Left lung (tissue), 10 donors: ENCODE results near the gene DCAF15. TPM values are rescaled to one million over a fixed set of nuclear protein-coding genes. Genes with fewer than 3 reads are reported as not detected.

Experiments
- ATAC-seq: fragments of 200-7000 bp; cut with Tn5 transposase; one replicate; pipeline ENCODE4 v1.9.1; 2020; ENCODE audit warnings: moderate library complexity
- DNase-seq, 4 donors: peaks; one replicate each; pipeline ENCODE4 v3.0.0-alpha.2; 2013 to 2020
- H3K27ac ChIP-seq, 2 donors: fragments of 200-600 bp; sonication (generic) in 1 of 2; one replicate each; pipeline versions ENCODE4 v1.5.0 to v1.8.0; 2020 to 2021
- H3K27me3 ChIP-seq, 2 donors: fragments of 200-600 bp; sonication (generic) in 1 of 2; one replicate each; pipeline versions ENCODE4 v1.5.0 to v1.8.0; 2020 to 2021
- H3K36me3 ChIP-seq, 2 donors: fragments of 200-600 bp; sonication (generic) in 1 of 2; one replicate each; pipeline versions ENCODE4 v1.5.0 to v1.8.0; 2020 to 2021
- H3K4me1 ChIP-seq, 2 donors: fragments of 200-600 bp; one replicate each; pipeline ENCODE4 v1.8.0; 2021
- H3K4me3 ChIP-seq, 2 donors: fragments of 200-600 bp; sonication (generic) in 1 of 2; one replicate each; pipeline versions ENCODE4 v1.5.0 to v1.8.0; 2020 to 2021; ENCODE audit warnings: mild to moderate bottlenecking in 1 of 2
- H3K9me3 ChIP-seq, 2 donors: fragments of 200-600 bp; sonication (generic) in 1 of 2; one replicate each; pipeline versions ENCODE4 v1.5.0 to v1.8.0; 2020 to 2021
- intact Hi-C, 2 donors: fragments of 100-400 bp; cut with DNase I; formaldehyde crosslinking; loops; one replicate each; pipeline versions ENCODE4 v1.11.2 to v1.14.2; 2022
- polyA plus RNA-seq, 6 donors: library from polyadenylated mRNA; unstranded; fragments of 120-200 nt; gene quantifications; one replicate each; pipeline ENCODE4 v1.2.1, GENCODE V29; 2013; ENCODE audit not compliant: insufficient read length in 6 of 6
- total RNA-seq, 2 donors: library from RNA; stranded (reverse); fragmentation: NEBNext Ultra II Directional; extraction: Animal tissue kit (Norgen Biotek cat#: 25700); gene quantifications; one replicate each; pipeline ENCODE4 v1.2.1, GENCODE V29; 2021
- TF ChIP-seq, protein P1 (sequence below), 2 donors: fragments of 200-600 bp; sonication (generic) in 1 of 2; IDR thresholded peaks; one replicate each; pipeline versions ENCODE4 v1.5.0 to v1.8.0; 2021; ENCODE audit warnings: antibody characterized with exemption in 2 of 2
- donor health status: DM: no; HTN: yes; CAD: no.
- donor health status: DM: no; HTN: no; CAD: no.

DCAF15 gene
- total and polyA plus RNA-seq, 8 donors: 20.2 to 33.7 (median 29.3) TPM

DNA sequence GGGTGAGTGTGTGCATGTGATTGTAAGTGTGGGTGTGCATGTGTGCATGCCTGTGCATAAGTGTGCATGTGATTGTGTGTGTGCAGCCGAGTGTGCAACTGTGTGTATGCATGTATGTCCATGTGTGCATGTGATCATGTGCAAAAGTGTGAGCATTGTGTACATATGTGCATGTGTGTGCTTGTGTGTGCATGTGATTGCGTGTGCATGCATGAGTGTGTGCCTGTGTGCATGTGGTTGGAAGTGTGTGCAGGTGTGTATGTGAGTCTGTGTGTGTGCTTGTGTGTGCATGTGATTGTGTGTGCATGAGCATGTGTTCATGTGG lies 17.6 kb upstream of the DCAF15 start:
- no peak for ATAC-seq
- H3K27ac ChIP-seq: no peak overlapping the region
- DNase-seq: no peak
- H3K4me1 ChIP-seq: peaks cover 0 to 6% of the 10 kb centered on the region in 2 donors
- TF ChIP-seq, protein P1, sequence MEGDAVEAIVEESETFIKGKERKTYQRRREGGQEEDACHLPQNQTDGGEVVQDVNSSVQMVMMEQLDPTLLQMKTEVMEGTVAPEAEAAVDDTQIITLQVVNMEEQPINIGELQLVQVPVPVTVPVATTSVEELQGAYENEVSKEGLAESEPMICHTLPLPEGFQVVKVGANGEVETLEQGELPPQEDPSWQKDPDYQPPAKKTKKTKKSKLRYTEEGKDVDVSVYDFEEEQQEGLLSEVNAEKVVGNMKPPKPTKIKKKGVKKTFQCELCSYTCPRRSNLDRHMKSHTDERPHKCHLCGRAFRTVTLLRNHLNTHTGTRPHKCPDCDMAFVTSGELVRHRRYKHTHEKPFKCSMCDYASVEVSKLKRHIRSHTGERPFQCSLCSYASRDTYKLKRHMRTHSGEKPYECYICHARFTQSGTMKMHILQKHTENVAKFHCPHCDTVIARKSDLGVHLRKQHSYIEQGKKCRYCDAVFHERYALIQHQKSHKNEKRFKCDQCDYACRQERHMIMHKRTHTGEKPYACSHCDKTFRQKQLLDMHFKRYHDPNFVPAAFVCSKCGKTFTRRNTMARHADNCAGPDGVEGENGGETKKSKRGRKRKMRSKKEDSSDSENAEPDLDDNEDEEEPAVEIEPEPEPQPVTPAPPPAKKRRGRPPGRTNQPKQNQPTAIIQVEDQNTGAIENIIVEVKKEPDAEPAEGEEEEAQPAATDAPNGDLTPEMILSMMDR (IDR thresholded peaks at IDR 0.05): no peak
- peaks cover 0 to 20% of the 10 kb centered on the region in 2 donors for H3K36me3 ChIP-seq
- H3K9me3 ChIP-seq: no peaks in the 10 kb centered on the region
- intact Hi-C loops: no loop called here
- peaks cover 0 to 35% of the 10 kb centered on the region in 2 donors for H3K27me3 ChIP-seq
- H3K4me3 ChIP-seq: no peak overlapping the region

DNA sequence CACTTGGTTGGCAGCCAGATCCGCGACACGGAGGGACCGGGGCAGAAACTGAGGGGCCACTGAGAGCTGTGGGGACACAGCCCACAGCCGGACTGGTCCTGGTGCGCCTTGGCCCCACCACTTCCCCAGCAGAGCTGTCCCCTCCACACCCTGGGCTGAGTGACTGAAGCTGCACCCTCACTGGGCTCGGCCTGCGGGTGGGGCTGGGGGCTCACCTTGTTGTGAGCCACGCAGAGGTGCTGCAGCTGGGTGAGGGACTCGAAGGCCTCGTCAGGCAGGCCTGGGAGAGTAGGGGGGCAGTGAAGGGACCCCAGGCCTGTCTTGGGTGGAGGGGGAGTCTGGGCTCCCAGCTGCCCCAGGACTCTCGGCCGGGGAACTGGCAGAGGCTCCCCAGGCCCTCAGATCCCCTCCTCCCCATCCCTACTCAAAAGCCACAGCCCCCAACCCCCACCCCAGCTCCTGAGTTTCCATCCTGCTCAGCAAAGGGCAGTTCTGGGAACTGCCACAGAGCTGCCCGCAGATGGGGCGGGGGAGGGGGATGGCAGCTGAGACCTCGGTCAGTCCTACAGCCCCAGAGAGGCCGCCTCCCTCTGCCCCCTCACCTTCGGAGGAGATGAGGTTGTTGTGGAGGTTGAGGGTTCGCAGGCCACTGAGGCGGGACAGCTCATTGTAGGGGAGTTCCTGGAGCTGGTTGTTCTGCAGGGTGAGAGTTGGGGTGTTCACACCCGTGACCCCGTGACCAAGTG lies 16.4 kb upstream of the DCAF15 start:
- Histone ChIP-seq H3K36me3 (peaks cover 0 to 9% of the 10 kb centered on the region in 2 donors), H3K9me3 (no peaks in the 10 kb centered on the region), H3K4me1 (peaks cover 0 to 6% of the 10 kb centered on the region in 2 donors), H3K4me3 (no peak overlapping the region), H3K27ac (no peak overlapping the region), H3K27me3 (peaks cover 0 to 35% of the 10 kb centered on the region in 2 donors)
- TF ChIP-seq, protein P1 (IDR thresholded peaks at IDR 0.05): no peak
- intact Hi-C loops: no loop called here
- no peak for DNase-seq
- ATAC-seq: no peak

DNA sequence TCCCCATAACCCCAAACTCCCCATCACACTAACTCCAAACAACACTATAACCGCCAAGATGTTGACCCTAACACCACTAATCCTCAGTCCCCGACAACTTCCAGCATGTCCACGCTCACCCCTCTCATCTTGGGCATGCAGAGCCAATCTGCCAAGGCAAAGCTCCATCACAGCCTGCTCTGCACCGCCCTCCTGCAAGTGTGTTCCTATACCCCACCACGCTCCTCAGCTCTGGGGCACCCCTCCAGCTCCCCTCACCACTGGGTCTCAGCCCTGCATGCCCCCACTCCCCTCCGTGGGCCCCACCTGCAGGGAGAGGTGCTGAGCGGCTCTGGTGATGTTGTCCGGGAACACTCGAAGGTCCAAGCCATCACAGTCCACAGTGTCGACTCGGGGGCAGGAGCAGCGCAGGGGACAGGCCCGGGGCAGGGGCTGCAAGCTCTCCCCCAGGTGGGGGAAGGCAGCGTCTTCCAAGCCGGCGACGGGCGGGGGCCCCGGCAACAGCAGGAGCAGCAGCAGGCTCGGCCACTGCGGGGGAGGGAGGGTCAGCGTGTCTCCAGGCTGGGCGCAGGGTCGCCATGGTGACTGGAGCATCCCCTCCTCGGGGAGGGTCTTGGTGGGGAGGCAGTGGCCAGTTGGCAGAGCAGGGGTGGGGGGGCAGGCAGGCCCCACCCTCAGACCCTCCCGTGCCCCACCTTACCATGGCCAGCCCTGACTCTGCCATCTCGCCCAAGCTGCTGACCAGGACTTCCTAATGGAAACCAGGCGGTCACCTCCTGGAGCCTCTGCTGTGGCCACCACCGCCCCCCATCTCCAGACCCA lies 14.6 kb upstream of the DCAF15 start:
- Histone ChIP-seq H3K4me3 (peak overlapping the region in 1 of 2 donors; percentile 29), H3K36me3 (no peaks in the 10 kb centered on the region), H3K27me3 (peaks cover 0 to 35% of the 10 kb centered on the region in 2 donors), H3K9me3 (no peaks in the 10 kb centered on the region), H3K4me1 (peaks cover 0 to 6% of the 10 kb centered on the region in 2 donors), H3K27ac (no peak overlapping the region)
- ATAC-seq: peak; percentile 15
- intact Hi-C loops: no loop called here
- TF ChIP-seq, protein P1 (IDR thresholded peaks at IDR 0.05): no peak
- no peak for DNase-seq

DNA sequence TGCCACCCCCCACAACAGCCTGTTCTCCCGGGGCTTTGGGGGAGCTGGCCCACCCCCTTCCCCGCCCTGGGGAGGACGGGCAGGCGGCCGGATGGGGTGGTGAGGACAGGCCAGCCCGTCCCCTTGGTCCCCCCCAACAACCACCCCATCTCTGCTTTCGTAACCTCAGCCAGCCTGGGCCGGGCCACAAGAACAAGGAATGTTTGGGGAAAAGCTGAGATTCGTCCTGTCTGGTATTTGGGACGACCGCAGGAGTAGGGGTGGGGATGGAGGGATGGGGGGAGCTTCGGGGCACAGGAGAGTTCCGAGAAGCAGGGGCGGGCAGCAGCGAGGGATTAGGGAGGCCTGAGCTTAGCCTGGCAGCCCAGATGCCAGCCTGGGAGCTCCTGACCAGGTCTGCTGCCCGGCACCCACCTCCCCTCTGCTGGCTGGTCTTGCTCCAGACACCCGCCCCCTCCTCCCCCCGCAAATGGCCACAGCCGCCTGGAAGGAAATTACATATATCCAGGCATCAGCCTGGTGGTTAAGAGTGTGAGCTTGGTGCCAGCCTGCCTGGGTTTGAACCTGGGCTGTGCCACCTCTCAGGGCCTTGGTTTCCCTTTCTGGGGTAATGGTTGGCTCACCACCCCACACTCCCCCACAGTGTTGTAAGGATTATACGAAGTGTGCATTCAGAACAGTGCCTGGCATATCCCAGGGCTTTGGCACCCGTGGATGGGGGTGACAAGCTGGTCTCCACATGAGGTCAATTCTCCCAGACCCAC lies 13.8 kb upstream of the DCAF15 start, which contains the start of gene PODNL1:
PODNL1 (minus strand) TSS at position 117 of the 764 bp plus-strand sequence. CDS start 236 bp downstream, outside the sequence.
- H3K9me3 ChIP-seq: no peaks in the 10 kb centered on the region
- peak in 3 of 4 donors; percentile 42 to 66 (median 61) for DNase-seq
- H3K27ac ChIP-seq: no peak within 1 kb of the TSS
- peak within 1 kb of the TSS in 1 of 2 donors; percentile 29 for H3K4me3 ChIP-seq
- peaks cover 0 to 35% of the 10 kb centered on the region in 2 donors for H3K27me3 ChIP-seq
- intact Hi-C loops: no loop called here
- TF ChIP-seq, protein P1 (IDR thresholded peaks at IDR 0.05): no peak
- peaks cover 0 to 6% of the 10 kb centered on the region in 2 donors for H3K4me1 ChIP-seq
- ATAC-seq: peak; percentile 75
- H3K36me3 ChIP-seq: no peaks in the 10 kb centered on the region
